ENCODE data around the gene PLPP4. TPM values are rescaled to one million over a fixed set of nuclear protein-coding genes. Genes with fewer than 3 reads are reported as not detected.

Gene PLPP4
- total RNA-seq: not detected in 2 replicates

- intact Hi-C loops (cut with micrococcal nuclease): no loop called here
Observed at GRCh38 chr10:120456626-120457430, at the start of gene PLPP4. TSS of gene PLPP4 (plus strand) at chr10:120457227. CDS start at chr10:120457306, 79 bp downstream.

- intact Hi-C loops (cut with micrococcal nuclease): no loop called here
Observed at GRCh38 chr10:120409816-120410215, 47.2 kb upstream of the PLPP4 start.

- intact Hi-C loops (cut with micrococcal nuclease): no loop called here
Observed at GRCh38 chr10:120414946-120415345, 42.1 kb upstream of the PLPP4 start.

- intact Hi-C loops (cut with micrococcal nuclease): no loop called here
Observed at GRCh38 chr10:120415709-120416330, 41.2 kb upstream of the PLPP4 start.

GRCh38 chr10:120420421-120420820 is 36.6 kb upstream of the PLPP4 start:
- intact Hi-C loops (cut with micrococcal nuclease): loop anchor here (5.0 kb wide), 1 partner anchor 668 kb away; no protein-coding TSS in a partner anchor

GRCh38 chr10:120421250-120421649 is 35.8 kb upstream of the PLPP4 start:
- intact Hi-C loops (cut with micrococcal nuclease): loop anchor here (5.0 kb wide), 1 partner anchor 669 kb away; no protein-coding TSS in a partner anchor

GRCh38 chr10:120422457-120422856 is 34.6 kb upstream of the PLPP4 start:
- intact Hi-C loops (cut with micrococcal nuclease): loop anchor here (5.0 kb wide), 1 partner anchor 670 kb away; no protein-coding TSS in a partner anchor

- intact Hi-C loops (cut with micrococcal nuclease): loop anchor here (1.0 to 5.0 kb wide), 2 partner anchors 312 to 671 kb away; no protein-coding TSS in a partner anchor
Observed at GRCh38 chr10:120423431-120424197, 33.4 kb upstream of the PLPP4 start.

GRCh38 chr10:120424198-120424464 is 32.9 kb upstream of the PLPP4 start:
- intact Hi-C loops (cut with micrococcal nuclease): loop anchor here (5.0 kb wide), 1 partner anchor 672 kb away; no protein-coding TSS in a partner anchor

- intact Hi-C loops (cut with micrococcal nuclease): no loop called here
Observed at GRCh38 chr10:120426306-120426705, 30.7 kb upstream of the PLPP4 start.

- intact Hi-C loops (cut with micrococcal nuclease): no loop called here
Observed at GRCh38 chr10:120428754-120429153, 28.3 kb upstream of the PLPP4 start.

GRCh38 chr10:120429395-120429794 is 27.6 kb upstream of the PLPP4 start:
- intact Hi-C loops (cut with micrococcal nuclease): no loop called here

GRCh38 chr10:120431251-120431651 is 25.8 kb upstream of the PLPP4 start:
- intact Hi-C loops (cut with micrococcal nuclease): no loop called here

GRCh38 chr10:120432209-120432608 is 24.8 kb upstream of the PLPP4 start:
- intact Hi-C loops (cut with micrococcal nuclease): no loop called here

- intact Hi-C loops (cut with micrococcal nuclease): no loop called here
Observed at GRCh38 chr10:120433141-120433540, 23.9 kb upstream of the PLPP4 start.

GRCh38 chr10:120436439-120437112 is 20.5 kb upstream of the PLPP4 start:
- intact Hi-C loops (cut with micrococcal nuclease): no loop called here

- intact Hi-C loops (cut with micrococcal nuclease): no loop called here
Observed at GRCh38 chr10:120437541-120437940, 19.5 kb upstream of the PLPP4 start.

GRCh38 chr10:120451968-120452367 is 5.1 kb upstream of the PLPP4 start:
- intact Hi-C loops (cut with micrococcal nuclease): no loop called here

GRCh38 chr10:120453319-120453718 is 3.7 kb upstream of the PLPP4 start:
- intact Hi-C loops (cut with micrococcal nuclease): no loop called here

GRCh38 chr10:120453886-120454285 is 3.1 kb upstream of the PLPP4 start:
- intact Hi-C loops (cut with micrococcal nuclease): no loop called here

GRCh38 chr10:120455004-120455403 is 2.0 kb upstream of the PLPP4 start:
- intact Hi-C loops (cut with micrococcal nuclease): no loop called here

Data from T-helper 1 cell treated with Interleukin-12 subunit alpha and Interleukin-12 subunit beta and Interleukin-4 antibody, amounts not matched to agents 30 ng/mL and 1 ng/mL, for 36 hours (primary cell).